Measurements from ENCODE around the gene KRT34. TPM values are rescaled to one million over a fixed set of nuclear protein-coding genes. Genes with fewer than 3 reads are reported as not detected.

KRT34 gene
- total and polyA plus RNA-seq, 2 experiments from 2014 or later, result 0.20 TPM; not detected in 1

GRCh38 chr17:41369023-41369422, 13.1 kb downstream of the KRT34 start:
- H3K27me3 ChIP-seq, result no peaks in the 10 kb centered on the region
- TF ChIP-seq EZH2phosphoT487 (IDR thresholded peaks at IDR 0.05; ENCODE audit: low read depth, severe bottlenecking, unreplicated experiment) (no peak), EZH2 (IDR thresholded peaks at IDR 0.05; ENCODE audit: borderline replicate concordance) (no peak)
- TF ChIP-seq, protein P1, sequence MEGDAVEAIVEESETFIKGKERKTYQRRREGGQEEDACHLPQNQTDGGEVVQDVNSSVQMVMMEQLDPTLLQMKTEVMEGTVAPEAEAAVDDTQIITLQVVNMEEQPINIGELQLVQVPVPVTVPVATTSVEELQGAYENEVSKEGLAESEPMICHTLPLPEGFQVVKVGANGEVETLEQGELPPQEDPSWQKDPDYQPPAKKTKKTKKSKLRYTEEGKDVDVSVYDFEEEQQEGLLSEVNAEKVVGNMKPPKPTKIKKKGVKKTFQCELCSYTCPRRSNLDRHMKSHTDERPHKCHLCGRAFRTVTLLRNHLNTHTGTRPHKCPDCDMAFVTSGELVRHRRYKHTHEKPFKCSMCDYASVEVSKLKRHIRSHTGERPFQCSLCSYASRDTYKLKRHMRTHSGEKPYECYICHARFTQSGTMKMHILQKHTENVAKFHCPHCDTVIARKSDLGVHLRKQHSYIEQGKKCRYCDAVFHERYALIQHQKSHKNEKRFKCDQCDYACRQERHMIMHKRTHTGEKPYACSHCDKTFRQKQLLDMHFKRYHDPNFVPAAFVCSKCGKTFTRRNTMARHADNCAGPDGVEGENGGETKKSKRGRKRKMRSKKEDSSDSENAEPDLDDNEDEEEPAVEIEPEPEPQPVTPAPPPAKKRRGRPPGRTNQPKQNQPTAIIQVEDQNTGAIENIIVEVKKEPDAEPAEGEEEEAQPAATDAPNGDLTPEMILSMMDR (IDR thresholded peaks at IDR 0.05; ENCODE audit: poor library complexity), result no peak
- H3K79me2 ChIP-seq, result no peaks in the 10 kb centered on the region
- H3K9me2 ChIP-seq (replicated peaks; ENCODE audit: insufficient read depth), result no peaks in the 10 kb centered on the region
- H3K4me1 ChIP-seq (ENCODE audit: insufficient read depth), result no peaks in the 10 kb centered on the region
- H2AFZ ChIP-seq, result no peak overlapping the region
- no peaks in the 10 kb centered on the region for H3K36me3 ChIP-seq (replicated peaks; ENCODE audit: insufficient read depth, low read depth)
- H3K4me3 ChIP-seq, result no peak overlapping the region
- WGBS (ENCODE audit: low lambda C conversion rate, missing lambda C conversion rate), result 94% methylated on average over 2 of the region's 2 CpGs
- H4K20me1 ChIP-seq (ENCODE audit: insufficient read depth, poor library complexity, severe bottlenecking), result no peaks in the 10 kb centered on the region
- no peaks in the 10 kb centered on the region for H3K9me3 ChIP-seq (ENCODE audit: low read depth)
- no peak for DNase-seq (ENCODE audit: low spot score)
- no peak overlapping the region for H3K4me2 ChIP-seq
- H3K27ac ChIP-seq, result no peak overlapping the region

DNA sequence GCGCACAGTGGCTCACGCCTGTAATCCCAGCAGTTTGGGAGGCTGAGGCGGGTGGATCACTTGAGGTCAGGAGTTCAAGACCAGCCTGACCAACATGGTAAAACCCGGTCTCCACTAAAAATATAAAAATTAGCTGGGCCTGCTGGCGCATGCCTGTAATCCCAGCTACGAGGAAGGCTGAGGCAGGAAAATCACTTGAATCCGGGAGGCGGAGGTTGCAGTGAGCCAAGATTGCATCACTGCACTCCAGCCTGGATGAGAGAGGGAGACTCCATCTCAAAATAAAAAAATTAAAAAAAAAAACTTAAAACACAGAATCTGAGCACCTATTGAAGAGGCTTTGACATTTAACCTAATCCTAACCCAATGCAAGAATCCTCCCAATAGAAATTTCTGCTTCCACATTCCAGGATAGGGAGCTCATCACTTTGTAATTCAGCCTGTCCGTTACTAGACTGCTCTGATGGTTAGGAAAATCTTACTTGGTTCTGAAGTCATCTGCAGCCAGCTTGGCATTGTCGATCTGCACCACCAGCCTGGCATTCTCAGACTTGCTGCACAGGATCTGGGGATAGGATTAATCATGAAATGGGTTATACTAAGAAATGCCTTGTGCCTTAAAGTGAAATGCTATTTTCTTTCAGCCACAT, 14.6 kb downstream of the KRT34 start:
- H3K4me2 ChIP-seq, result no peak overlapping the region
- no peak for DNase-seq (ENCODE audit: low spot score)
- no peak overlapping the region for H2AFZ ChIP-seq
- H3K4me1 ChIP-seq (ENCODE audit: insufficient read depth), result no peaks in the 10 kb centered on the region
- no peaks in the 10 kb centered on the region for H3K27me3 ChIP-seq
- H3K4me3 ChIP-seq, result no peak overlapping the region
- no peaks in the 10 kb centered on the region for H3K36me3 ChIP-seq (replicated peaks; ENCODE audit: insufficient read depth, low read depth)
- TF ChIP-seq, protein P1 (IDR thresholded peaks at IDR 0.05; ENCODE audit: poor library complexity), result no peak
- no peak for TF ChIP-seq EZH2phosphoT487 (IDR thresholded peaks at IDR 0.05; ENCODE audit: low read depth, severe bottlenecking, unreplicated experiment)
- no peak for TF ChIP-seq EZH2 (IDR thresholded peaks at IDR 0.05; ENCODE audit: borderline replicate concordance)
- no peaks in the 10 kb centered on the region for H3K9me2 ChIP-seq (replicated peaks; ENCODE audit: insufficient read depth)
- H4K20me1 ChIP-seq (ENCODE audit: insufficient read depth, poor library complexity, severe bottlenecking), result no peaks in the 10 kb centered on the region
- H3K27ac ChIP-seq, result no peak overlapping the region
- no peaks in the 10 kb centered on the region for H3K9me3 ChIP-seq (ENCODE audit: low read depth)
- H3K79me2 ChIP-seq, result no peaks in the 10 kb centered on the region
- WGBS (ENCODE audit: low lambda C conversion rate, missing lambda C conversion rate), result 85% methylated on average over 10 of the region's 10 CpGs

DNA sequence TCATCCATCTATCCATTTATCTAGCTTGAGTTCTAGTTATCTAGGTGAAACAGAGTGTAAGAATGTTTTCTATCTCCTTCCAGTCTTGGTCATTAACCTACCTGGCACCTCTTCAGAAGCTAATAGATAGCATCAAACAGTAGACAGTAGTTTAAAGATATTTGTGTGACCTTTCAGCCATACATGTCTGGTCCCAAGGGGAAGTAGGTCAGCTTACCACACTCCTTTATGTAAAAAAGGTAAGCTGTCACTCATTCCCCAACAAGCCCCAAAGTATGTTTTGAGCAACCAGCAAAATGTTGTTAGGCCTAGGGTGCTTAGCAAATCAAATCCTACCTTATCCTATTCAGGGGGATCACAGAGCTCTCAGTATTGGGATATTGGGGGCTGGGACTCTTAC, 16.0 kb downstream of the KRT34 start:
- H3K9me3 ChIP-seq (ENCODE audit: low read depth), result no peaks in the 10 kb centered on the region
- no peaks in the 10 kb centered on the region for H3K9me2 ChIP-seq (replicated peaks; ENCODE audit: insufficient read depth)
- H4K20me1 ChIP-seq (ENCODE audit: insufficient read depth, poor library complexity, severe bottlenecking), result no peaks in the 10 kb centered on the region
- H3K79me2 ChIP-seq, result no peaks in the 10 kb centered on the region
- H3K27ac ChIP-seq, result no peak overlapping the region
- H3K4me2 ChIP-seq, result no peak overlapping the region
- H3K4me3 ChIP-seq, result no peak overlapping the region
- H3K27me3 ChIP-seq, result no peaks in the 10 kb centered on the region
- TF ChIP-seq, protein P1 (IDR thresholded peaks at IDR 0.05; ENCODE audit: poor library complexity), result no peak
- TF ChIP-seq EZH2phosphoT487 (IDR thresholded peaks at IDR 0.05; ENCODE audit: low read depth, severe bottlenecking, unreplicated experiment) (no peak), EZH2 (IDR thresholded peaks at IDR 0.05; ENCODE audit: borderline replicate concordance) (no peak)
- H2AFZ ChIP-seq, result no peak overlapping the region
- DNase-seq (ENCODE audit: low spot score), result no peak
- H3K4me1 ChIP-seq (ENCODE audit: insufficient read depth), result no peaks in the 10 kb centered on the region
- no peaks in the 10 kb centered on the region for H3K36me3 ChIP-seq (replicated peaks; ENCODE audit: insufficient read depth, low read depth)

All from hepatocyte (in vitro differentiated cells).